Measurements from ENCODE around the gene BMPR1A.

BMPR1A gene

DNA sequence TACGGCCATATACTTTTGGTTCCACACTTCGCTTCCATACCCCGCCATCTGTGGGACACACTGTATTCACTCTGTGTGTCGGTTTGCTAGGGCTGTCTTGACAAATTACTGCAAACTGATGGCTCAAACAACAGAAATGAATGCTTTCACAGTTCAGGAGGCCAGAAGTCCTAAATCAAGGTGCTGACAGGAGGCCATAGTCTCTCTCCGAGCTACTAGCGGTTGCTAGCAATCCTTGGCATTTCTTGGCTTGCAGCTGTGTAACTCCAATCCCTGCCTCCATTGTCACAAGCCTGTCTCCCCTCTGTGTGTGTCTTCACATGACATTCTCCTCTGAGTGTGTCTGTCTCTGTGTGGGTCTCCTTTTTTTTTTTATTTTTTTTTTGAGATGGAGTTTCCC lies 28.9 kb upstream of the BMPR1A start:
- in situ Hi-C loops (cut with MboI; ENCODE audit: low pct_unique_long_range_greater_than_20kb, low sequenced_read_pairs, unreplicated experiment): no loop called here
- DNase-seq (ENCODE audit: low spot score): no peak
- TF ChIP-seq, protein P1, sequence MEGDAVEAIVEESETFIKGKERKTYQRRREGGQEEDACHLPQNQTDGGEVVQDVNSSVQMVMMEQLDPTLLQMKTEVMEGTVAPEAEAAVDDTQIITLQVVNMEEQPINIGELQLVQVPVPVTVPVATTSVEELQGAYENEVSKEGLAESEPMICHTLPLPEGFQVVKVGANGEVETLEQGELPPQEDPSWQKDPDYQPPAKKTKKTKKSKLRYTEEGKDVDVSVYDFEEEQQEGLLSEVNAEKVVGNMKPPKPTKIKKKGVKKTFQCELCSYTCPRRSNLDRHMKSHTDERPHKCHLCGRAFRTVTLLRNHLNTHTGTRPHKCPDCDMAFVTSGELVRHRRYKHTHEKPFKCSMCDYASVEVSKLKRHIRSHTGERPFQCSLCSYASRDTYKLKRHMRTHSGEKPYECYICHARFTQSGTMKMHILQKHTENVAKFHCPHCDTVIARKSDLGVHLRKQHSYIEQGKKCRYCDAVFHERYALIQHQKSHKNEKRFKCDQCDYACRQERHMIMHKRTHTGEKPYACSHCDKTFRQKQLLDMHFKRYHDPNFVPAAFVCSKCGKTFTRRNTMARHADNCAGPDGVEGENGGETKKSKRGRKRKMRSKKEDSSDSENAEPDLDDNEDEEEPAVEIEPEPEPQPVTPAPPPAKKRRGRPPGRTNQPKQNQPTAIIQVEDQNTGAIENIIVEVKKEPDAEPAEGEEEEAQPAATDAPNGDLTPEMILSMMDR (IDR thresholded peaks at IDR 0.05; ENCODE audit: extremely low read depth, insufficient read depth, missing control alignments): no peak

DNA sequence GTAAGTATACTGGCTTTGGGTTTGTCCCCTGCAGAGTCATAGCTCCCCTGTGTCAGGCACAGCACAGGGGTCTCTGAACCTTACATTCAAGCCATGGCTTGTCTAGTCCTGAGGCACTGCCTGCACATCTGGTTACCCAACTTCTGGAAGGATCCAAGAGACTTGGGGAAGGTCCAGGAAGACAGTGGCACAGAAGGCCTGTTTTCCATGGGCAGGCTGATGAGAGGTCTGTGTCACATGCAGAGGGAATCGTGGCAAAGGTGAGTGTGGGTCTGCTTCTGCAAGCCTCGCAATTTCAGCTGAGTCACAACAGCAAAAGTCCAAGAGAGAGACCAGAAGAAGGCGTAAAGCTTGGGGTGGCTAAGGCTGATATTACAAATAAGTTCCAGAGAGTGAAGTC lies 28.4 kb upstream of the BMPR1A start:
- TF ChIP-seq, protein P1 (IDR thresholded peaks at IDR 0.05; ENCODE audit: extremely low read depth, insufficient read depth, missing control alignments): no peak
- DNase-seq (ENCODE audit: low spot score): no peak
- in situ Hi-C loops (cut with MboI; ENCODE audit: low pct_unique_long_range_greater_than_20kb, low sequenced_read_pairs, unreplicated experiment): no loop called here

DNA sequence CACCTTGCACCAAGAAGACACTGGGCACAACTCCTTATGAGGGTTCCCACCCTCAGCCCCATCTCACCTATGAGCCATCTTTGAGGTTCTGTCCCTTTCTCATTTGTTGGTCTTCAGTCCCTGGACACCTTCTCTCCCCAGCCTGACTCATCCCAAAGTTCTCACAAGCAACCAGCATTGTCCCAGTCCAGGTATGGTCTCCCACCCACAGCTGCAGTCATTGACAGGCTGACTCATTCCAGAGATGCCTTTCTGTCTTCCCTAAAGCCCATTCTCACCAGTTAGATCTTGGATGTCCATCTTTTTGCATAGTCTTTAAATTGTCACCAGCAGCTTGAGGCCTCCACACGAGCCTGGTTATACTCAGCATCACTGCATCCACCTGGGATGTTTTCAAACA lies 26.7 kb upstream of the BMPR1A start:
- DNase-seq (ENCODE audit: low spot score): no peak
- in situ Hi-C loops (cut with MboI; ENCODE audit: low pct_unique_long_range_greater_than_20kb, low sequenced_read_pairs, unreplicated experiment): no loop called here
- TF ChIP-seq, protein P1 (IDR thresholded peaks at IDR 0.05; ENCODE audit: extremely low read depth, insufficient read depth, missing control alignments): no peak

DNA sequence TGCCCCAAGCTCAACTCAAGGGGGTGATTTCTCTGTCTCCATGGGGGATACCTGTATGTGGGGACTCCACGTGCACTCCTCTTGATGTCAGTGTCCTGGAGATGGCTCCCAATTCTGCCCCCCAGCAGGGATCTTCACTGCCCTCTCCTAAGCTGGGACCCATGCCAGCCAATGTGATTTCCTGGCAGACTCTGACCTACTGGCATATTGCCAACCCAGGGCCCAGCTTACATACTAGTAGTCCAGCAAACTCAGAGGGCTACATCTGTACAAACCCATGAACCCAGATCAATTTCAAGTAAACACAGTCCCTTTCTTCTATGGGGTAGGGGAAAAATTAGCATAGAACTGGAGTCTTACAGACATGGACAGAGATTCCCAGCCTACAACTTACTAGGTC lies 26.2 kb upstream of the BMPR1A start:
- DNase-seq (ENCODE audit: low spot score): no peak
- TF ChIP-seq, protein P1 (IDR thresholded peaks at IDR 0.05; ENCODE audit: extremely low read depth, insufficient read depth, missing control alignments): no peak
- in situ Hi-C loops (cut with MboI; ENCODE audit: low pct_unique_long_range_greater_than_20kb, low sequenced_read_pairs, unreplicated experiment): no loop called here

DNA sequence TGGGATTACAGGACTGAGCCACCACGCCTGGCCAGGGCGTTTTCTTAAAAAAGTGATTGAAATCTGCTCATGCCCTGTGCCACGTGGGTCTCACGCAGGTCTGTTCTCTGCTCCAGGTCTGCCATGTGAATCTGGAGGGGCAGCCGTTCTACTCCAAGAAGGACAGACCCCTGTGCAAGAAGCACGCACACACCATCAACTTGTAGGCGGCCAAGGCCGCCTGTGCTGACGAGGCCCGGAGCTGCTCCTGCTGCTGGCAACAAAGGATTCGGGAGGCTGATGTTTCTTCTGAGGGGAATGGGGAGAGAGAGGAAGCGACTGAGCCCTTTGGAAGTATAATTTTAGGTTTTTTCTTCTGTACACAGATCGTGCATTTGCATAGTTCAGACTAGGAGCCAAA lies 23.6 kb upstream of the BMPR1A start:
- TF ChIP-seq, protein P1 (IDR thresholded peaks at IDR 0.05; ENCODE audit: extremely low read depth, insufficient read depth, missing control alignments): no peak
- in situ Hi-C loops (cut with MboI; ENCODE audit: low pct_unique_long_range_greater_than_20kb, low sequenced_read_pairs, unreplicated experiment): no loop called here
- DNase-seq (ENCODE audit: low spot score): no peak

DNA sequence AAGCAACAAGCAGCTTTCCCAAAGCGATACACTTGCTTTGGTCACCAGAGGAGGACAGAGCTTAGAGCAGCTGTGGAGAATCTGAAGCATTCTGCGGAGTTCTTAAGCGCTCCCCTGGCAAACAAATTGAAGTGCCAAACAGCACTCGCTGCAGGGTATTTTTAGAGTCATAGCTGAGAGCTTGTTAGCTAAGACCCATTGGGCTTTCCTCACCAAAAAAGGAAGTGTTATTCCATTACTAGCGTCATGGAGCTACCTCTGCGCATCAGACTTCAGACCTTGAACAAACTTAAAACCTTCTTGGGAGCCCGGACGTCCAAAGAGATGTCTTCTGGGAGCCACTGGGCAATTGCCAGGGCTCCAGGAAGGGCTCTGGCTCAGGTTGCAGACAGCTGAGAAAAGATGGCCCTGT lies 23.2 kb upstream of the BMPR1A start:
- DNase-seq (ENCODE audit: low spot score): no peak
- TF ChIP-seq, protein P1 (IDR thresholded peaks at IDR 0.05; ENCODE audit: extremely low read depth, insufficient read depth, missing control alignments): no peak
- in situ Hi-C loops (cut with MboI; ENCODE audit: low pct_unique_long_range_greater_than_20kb, low sequenced_read_pairs, unreplicated experiment): no loop called here

Data from GM13977 (cell line).